Activated CD8-positive, alpha-beta memory T cell treated with anti-CD3 and anti-CD28 coated beads, Interleukin-2, amount 50 U/mL, for 24 hours (primary cell): ENCODE data around the gene PSME2.
"Not testable (repeated sequence)": the region's sequence is repeated elsewhere in the genome, so short reads cannot be mapped to it uniquely, and the experiment has no call there.

Source experiments
- DNase-seq: peaks from one replicate; pipeline ENCODE4 v3.0.0-alpha.2; 2020; ENCODE audit errors: extremely low read depth

Gene PSME2

GRCh38 chr14:24114532-24115421, 31.6 kb downstream of the PSME2 start, which contains the start of the genes DCAF11 and NRL:
Gene DCAF11 (plus strand): TSS chr14:24114777. CDS start chr14:24115595, 818 bp downstream.
Gene NRL (minus strand): TSS chr14:24114949. CDS start chr14:24082848, 32,101 bp downstream.
- DNase-seq = peak; percentile 94

GRCh38 chr14:24113801-24114531, 32.4 kb downstream of the PSME2 start:
- DNase-seq = peak; percentile 57

- no peak for DNase-seq
Measured at GRCh38 chr14:24113379-24113800, 33.0 kb downstream of the PSME2 start.

GRCh38 chr14:24110523-24110922, 35.9 kb downstream of the PSME2 start:
- no peak for DNase-seq

- DNase-seq = no peak
Measured at GRCh38 chr14:24110060-24110459, 36.4 kb downstream of the PSME2 start.

GRCh38 chr14:24108336-24108874, 38.0 kb downstream of the PSME2 start:
- DNase-seq = no peak

GRCh38 chr14:24106672-24107271, 39.6 kb downstream of the PSME2 start:
- no peak for DNase-seq

GRCh38 chr14:24105609-24106239, 40.7 kb downstream of the PSME2 start:
- DNase-seq = not testable (repeated sequence)

GRCh38 chr14:24103451-24103850, 43.0 kb downstream of the PSME2 start:
- DNase-seq = no peak

- DNase-seq = no peak
Measured at GRCh38 chr14:24102357-24103048, 43.9 kb downstream of the PSME2 start.

- DNase-seq = no peak
Measured at GRCh38 chr14:24100982-24101494, 45.4 kb downstream of the PSME2 start.

GRCh38 chr14:24100197-24100981, 46.0 kb downstream of the PSME2 start:
- no peak for DNase-seq

- DNase-seq = no peak
Measured at GRCh38 chr14:24098927-24099813, 47.2 kb downstream of the PSME2 start.

GRCh38 chr14:24098229-24098926, 48.0 kb downstream of the PSME2 start:
- DNase-seq = no peak

- no peak for DNase-seq
Measured at GRCh38 chr14:24096545-24097181, 49.7 kb downstream of the PSME2 start.

- no peak for DNase-seq
Measured at GRCh38 chr14:24095271-24096068, 50.9 kb downstream of the PSME2 start.

- no peak for DNase-seq
Measured at GRCh38 chr14:24094841-24095270, 51.6 kb downstream of the PSME2 start.
